Skin of body (tissue), 1 donor: Measurements from ENCODE around the gene NPIPA2. TPM values are rescaled to one million over a fixed set of nuclear protein-coding genes. Genes with fewer than 3 reads are reported as not detected.

ENCODE experiments used
- total RNA-seq: library from RNA; depleted of rRNA; stranded (reverse); fragments of >200 nt; gene quantifications from one replicate; pipeline ENCODE4 v1.2.3, GENCODE V29; 2014

The NPIPA2 gene
- total RNA-seq, 1 donor from 2014 or later: not detected

Other genes starting within 250 kb of the NPIPA2 start
- gene PARN, start 112.3 kb upstream of the NPIPA2 start, total RNA-seq: 24.6 TPM
- 37.9 TPM for gene BFAR, start 109.6 kb upstream of the NPIPA2 start, total RNA-seq
- not detected for gene PLA2G10, start 48.2 kb upstream of the NPIPA2 start, total RNA-seq
- gene NPIPA3, start 39.1 kb upstream of the NPIPA2 start, total RNA-seq: not detected
- 29.8 TPM for gene NOMO1, start 91.2 kb downstream of the NPIPA2 start, total RNA-seq
- 85.1 TPM for gene NPIPA1, start 194.9 kb downstream of the NPIPA2 start, total RNA-seq
- 82.5 TPM for gene PDXDC1, start 232.5 kb downstream of the NPIPA2 start, total RNA-seq